Aorta (tissue), 5 donors: ENCODE measurements around the gene ELAVL4. TPM values are rescaled to one million over a fixed set of nuclear protein-coding genes. Genes with fewer than 3 reads are reported as not detected.

Source experiments
- ATAC-seq: fragments of 200-7000 bp; cut with Tn5 transposase; one replicate; pipeline ENCODE4 v1.9.1; 2022; ENCODE audit warnings: moderate library complexity; ENCODE audit not compliant: low FRiP score
- DNase-seq, 2 donors: peaks; one replicate each; pipeline ENCODE4 v3.0.0-alpha.2; 2020
- H3K27ac ChIP-seq, 2 donors: one replicate each; pipeline ENCODE4 v1.5.1; 2013; ENCODE audit warnings: low read length in 2 of 2, mild to moderate bottlenecking in 2 of 2, moderate library complexity in 2 of 2, control low read depth in 1 of 2, inconsistent platforms in 1 of 2, low read depth in 1 of 2
- H3K27me3 ChIP-seq, 2 donors: one replicate each; pipeline ENCODE4 v1.6.1; 2013; ENCODE audit warnings: control low read depth in 1 of 2, low read length in 1 of 2, mild to moderate bottlenecking in 1 of 2, moderate library complexity in 1 of 2; ENCODE audit not compliant: insufficient read depth in 2 of 2, control insufficient read depth in 1 of 2
- H3K36me3 ChIP-seq, 2 donors: one replicate each; pipeline ENCODE4 v1.6.1; 2013; ENCODE audit warnings: control low read depth in 1 of 2, low read length in 1 of 2, mild to moderate bottlenecking in 1 of 2; ENCODE audit not compliant: insufficient read depth in 2 of 2, control insufficient read depth in 1 of 2
- H3K4me1 ChIP-seq, 2 donors: one replicate each; pipeline ENCODE4 v1.6.1; 2013; ENCODE audit warnings: low read length in 2 of 2, control low read depth in 1 of 2, mild to moderate bottlenecking in 1 of 2, moderate library complexity in 1 of 2; ENCODE audit not compliant: insufficient read depth in 2 of 2, control insufficient read depth in 1 of 2
- H3K4me3 ChIP-seq, 2 donors: one replicate each; pipeline ENCODE4 v1.5.1; 2013; ENCODE audit warnings: low read length in 2 of 2, control low read depth in 1 of 2, mild to moderate bottlenecking in 1 of 2
- H3K9me3 ChIP-seq: one replicate; pipeline ENCODE4 v1.6.1; 2013; ENCODE audit warnings: mild to moderate bottlenecking, low read length; ENCODE audit not compliant: control insufficient read depth
- WGBS, 2 donors: extraction: QIAGEN DNeasy Blood & Tissue Kit; methylation state at CpG; one replicate each; pipeline ENCODE4 v1.1.7; 2013; 5-methylcytosine and 5-hydroxymethylcytosine counted together
- intact Hi-C, 2 donors: fragments of 100-400 bp; cut with DNase I; formaldehyde crosslinking; loops; one replicate each; pipeline versions ENCODE4 v1.14.2 to v1.15.0; 2022
- polyA plus RNA-seq, 2 donors: library from polyadenylated mRNA; stranded (reverse); fragments of 200-250 nt; gene quantifications; one replicate each; pipeline ENCODE4 v1.2.3, GENCODE V29; 2013
- total RNA-seq, 2 donors: library from RNA; stranded (reverse); fragmentation: NEBNext Ultra II Directional; extraction: Animal tissue kit (Norgen Biotek cat#: 25700); gene quantifications; one replicate each; pipeline ENCODE4 v1.2.1, GENCODE V29; 2021
- donor health status: healthy with polysubstance abuse.
- donor health status: Bipolar disorder and iron deficiency.
- donor health status: DM: no; HTN: no; CAD: no.
- donor health status: DM: no; HTN: no; CAD: no.
- donor health status: DM: yes; HTN: yes; CAD: no.

ELAVL4 gene
- total and polyA plus RNA-seq, 4 donors: 0.10 to 0.75 (median 0.39) TPM; not detected in 1

DNA sequence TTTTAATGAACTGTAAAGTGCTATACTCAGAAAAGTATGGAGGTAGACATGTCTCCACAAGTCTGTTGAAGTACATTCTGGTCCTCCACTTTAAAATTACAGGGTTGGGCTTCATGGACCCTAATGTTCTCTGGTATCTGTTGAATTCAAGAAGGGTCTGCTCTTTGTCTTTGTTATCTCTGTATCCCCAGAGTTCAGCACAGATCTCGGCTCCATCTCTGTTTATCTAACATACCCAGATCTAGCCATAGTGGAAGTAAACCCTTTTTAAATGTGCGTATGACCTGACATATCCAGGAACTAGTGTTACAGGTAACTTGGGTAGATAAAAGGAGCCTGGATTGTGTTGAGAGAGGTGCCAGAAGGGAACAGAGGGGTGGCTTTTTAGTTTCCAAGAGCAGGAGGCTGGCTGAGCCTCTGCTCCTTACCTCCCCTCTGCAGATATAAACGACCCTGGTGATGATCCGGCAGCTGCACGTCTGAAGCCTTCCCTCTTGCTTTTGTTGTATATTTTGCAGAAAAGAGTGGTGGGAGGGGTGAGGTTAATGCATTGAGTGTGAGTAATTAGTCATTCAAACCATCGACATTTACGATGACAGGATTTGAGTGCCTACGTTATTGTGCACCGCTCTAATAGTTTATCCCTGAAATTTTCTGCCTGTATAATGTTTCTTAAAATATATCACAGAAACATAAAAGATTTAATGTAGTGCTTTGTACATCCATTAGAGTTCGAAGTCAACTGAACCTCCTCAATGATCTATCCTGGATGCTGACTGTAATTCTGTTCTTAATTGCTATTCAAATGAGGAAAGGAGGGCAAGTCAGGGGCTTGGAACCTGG, 30.8 kb downstream of the ELAVL4 start:
- 55 to 61% methylated on average over 10 of the region's 10 CpGs for WGBS, 2 donors
- DNase-seq (no peak), ATAC-seq (no peak)
- H3K4me1 ChIP-seq: no peaks in the 10 kb centered on the region
- no peaks in the 10 kb centered on the region for H3K27me3 ChIP-seq
- no peak overlapping the region for H3K4me3 ChIP-seq
- H3K36me3 ChIP-seq: no peaks in the 10 kb centered on the region
- peaks cover 2% of the 10 kb centered on the region for H3K9me3 ChIP-seq
- intact Hi-C loops: no loop called here
- no peak overlapping the region for H3K27ac ChIP-seq

DNA sequence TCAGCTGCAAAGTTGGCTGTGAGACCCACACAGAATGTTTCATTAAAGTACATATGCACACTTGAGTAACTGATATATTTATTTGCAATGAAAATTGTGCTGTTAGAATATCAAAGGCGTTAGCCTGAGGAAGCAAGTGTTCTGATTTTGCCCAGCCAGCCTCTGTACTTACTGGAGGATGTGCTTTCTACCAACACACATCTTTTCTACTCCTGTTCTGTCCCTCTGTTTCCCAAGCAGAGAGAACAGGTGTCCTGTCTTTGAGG, 31.4 kb downstream of the ELAVL4 start:
- H3K4me1 ChIP-seq: no peaks in the 10 kb centered on the region
- DNase-seq: no peak
- intact Hi-C loops: no loop called here
- peaks cover 2% of the 10 kb centered on the region for H3K9me3 ChIP-seq
- H3K27ac ChIP-seq: no peak overlapping the region
- H3K4me3 ChIP-seq: no peak overlapping the region
- WGBS, 2 donors: 68 to 81% methylated on average over 1 of the region's 1 CpG
- no peaks in the 10 kb centered on the region for H3K27me3 ChIP-seq
- H3K36me3 ChIP-seq: no peaks in the 10 kb centered on the region
- no peak for ATAC-seq

DNA sequence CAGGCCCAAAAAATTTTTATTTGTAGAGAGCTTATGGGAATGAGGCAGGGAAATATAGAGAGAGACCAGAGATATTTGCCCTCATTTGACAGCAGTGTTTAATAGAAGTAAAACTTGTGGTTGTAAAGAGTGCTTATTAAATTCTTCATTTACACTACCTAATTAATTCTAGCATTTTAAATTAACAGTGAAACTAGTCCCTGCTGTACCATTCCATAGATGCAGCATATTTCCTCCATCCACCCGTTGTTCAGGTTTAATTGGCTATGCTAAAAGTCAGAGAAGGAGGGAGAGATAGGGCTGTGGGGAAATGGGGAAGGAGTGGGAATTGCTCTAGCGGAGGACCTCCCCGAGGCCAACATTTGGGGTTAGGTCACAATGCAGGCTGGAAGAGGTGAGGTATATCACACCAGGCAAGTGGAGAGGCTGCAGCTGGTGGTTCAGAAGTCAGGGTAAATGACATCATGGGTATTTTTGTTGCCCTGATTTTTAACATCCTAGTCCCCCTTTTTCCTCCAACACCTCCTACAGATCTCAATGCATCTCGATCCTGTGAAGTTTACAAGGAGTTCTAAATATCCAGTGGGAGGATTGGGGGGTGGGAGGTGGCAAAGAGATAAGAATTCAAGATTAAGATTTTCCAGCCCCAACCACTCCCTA, 38.6 kb downstream of the ELAVL4 start:
- intact Hi-C loops: no loop called here
- Histone ChIP-seq H3K27me3 (no peaks in the 10 kb centered on the region), H3K4me3 (no peak overlapping the region), H3K36me3 (no peaks in the 10 kb centered on the region), H3K4me1 (no peaks in the 10 kb centered on the region), H3K9me3 (no peaks in the 10 kb centered on the region), H3K27ac (no peak overlapping the region)
- ATAC-seq (no peak), DNase-seq (no peak)
- WGBS, 2 donors: 35 to 50% methylated on average over 4 of the region's 4 CpGs

DNA sequence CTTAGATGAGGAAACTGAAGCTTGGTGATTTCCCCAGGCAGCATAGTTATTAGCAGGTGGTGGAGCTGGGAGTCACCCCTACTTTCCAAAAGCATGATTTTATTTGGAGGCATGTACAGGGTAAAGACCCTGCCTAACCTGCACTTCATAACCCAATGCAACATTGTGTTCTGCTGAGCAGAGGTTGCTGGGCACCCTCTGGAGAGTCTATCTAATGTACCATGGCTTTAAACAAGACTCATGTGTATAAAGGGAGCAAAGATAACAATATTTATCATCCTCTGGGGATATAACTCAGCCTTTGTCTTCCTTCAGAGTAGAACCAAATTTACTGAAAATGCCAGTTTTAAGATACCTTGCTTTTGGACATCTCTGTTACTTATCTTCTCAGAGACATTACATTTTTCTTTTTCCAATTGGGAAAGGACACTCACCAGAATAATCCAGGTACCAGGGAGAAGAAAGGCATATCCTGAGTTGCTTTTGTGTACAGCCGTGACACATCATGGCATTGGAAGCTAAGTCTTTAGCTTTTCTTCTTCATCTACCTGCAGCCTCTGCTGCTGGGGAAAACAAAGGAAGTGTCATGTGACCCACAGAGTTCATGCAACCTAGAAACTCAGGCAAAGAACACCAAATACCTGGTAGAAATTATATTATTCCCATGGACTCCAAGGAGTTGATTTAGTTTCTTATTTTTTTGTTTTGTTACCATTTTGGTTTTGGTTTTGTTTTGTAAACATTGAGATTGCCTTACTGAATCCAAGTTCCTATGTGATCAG, 39.6 kb downstream of the ELAVL4 start:
- intact Hi-C loops: no loop called here
- Histone ChIP-seq H3K27ac (no peak overlapping the region), H3K36me3 (no peaks in the 10 kb centered on the region), H3K4me3 (no peak overlapping the region), H3K9me3 (no peaks in the 10 kb centered on the region), H3K27me3 (peaks cover 0 to 2% of the 10 kb centered on the region in 2 donors), H3K4me1 (no peaks in the 10 kb centered on the region)
- 87 to 97% methylated on average over 1 of the region's 1 CpG for WGBS, 2 donors
- DNase-seq (no peak), ATAC-seq (no peak)

DNA sequence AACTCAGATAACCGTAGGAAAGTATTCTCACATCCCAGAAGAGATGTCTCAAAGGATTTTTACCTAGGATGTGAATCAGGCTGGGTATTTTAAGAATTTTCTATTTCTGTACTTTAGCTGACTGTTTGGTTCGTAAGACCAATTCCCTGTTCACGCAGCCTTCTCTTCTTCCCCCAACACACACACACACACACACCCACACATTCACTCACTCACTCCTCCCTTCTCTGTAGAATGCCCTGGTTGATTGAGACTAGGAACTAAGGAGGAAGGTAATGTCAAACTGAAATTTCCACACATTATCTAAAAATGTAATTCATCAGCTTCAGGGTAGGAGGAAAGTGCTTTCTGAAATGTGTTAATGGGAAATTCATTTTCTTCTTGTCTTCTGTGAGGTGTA, 43.5 kb downstream of the ELAVL4 start:
- H3K27me3 ChIP-seq: peaks cover 0 to 2% of the 10 kb centered on the region in 2 donors
- H3K4me1 ChIP-seq: no peaks in the 10 kb centered on the region
- intact Hi-C loops: no loop called here
- H3K4me3 ChIP-seq: no peak overlapping the region
- no peaks in the 10 kb centered on the region for H3K9me3 ChIP-seq
- 29 to 43% methylated on average over 3 of the region's 3 CpGs for WGBS, 2 donors
- H3K36me3 ChIP-seq: no peaks in the 10 kb centered on the region
- ATAC-seq (no peak), DNase-seq (no peak)
- no peak overlapping the region for H3K27ac ChIP-seq

DNA sequence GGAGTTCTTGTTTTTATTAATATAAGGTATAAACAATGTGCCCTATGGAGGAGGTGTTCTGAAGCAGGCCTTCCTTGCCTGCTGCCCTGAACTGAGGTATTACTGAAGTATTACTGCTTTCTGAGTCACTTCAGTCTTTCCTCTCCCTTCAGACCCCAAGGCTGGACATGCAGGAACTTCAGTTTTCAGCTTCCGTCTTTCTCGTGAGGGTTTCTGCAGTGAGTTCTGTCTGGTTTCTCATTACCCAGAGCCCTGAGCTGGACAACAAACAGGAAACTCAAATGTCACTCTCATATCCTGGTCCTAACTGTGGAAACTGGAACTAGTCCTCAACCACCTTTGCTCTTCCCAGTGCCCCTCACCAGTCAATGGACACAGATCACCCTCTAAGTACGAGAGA, 46.8 kb downstream of the ELAVL4 start:
- ATAC-seq (no peak), DNase-seq (no peak)
- intact Hi-C loops: no loop called here
- Histone ChIP-seq H3K4me3 (no peak overlapping the region), H3K27ac (no peak overlapping the region), H3K9me3 (no peaks in the 10 kb centered on the region), H3K36me3 (no peaks in the 10 kb centered on the region), H3K27me3 (peaks cover 0 to 2% of the 10 kb centered on the region in 2 donors), H3K4me1 (no peaks in the 10 kb centered on the region)
- 60 to 61% methylated on average over 3 of the region's 3 CpGs for WGBS, 2 donors

DNA sequence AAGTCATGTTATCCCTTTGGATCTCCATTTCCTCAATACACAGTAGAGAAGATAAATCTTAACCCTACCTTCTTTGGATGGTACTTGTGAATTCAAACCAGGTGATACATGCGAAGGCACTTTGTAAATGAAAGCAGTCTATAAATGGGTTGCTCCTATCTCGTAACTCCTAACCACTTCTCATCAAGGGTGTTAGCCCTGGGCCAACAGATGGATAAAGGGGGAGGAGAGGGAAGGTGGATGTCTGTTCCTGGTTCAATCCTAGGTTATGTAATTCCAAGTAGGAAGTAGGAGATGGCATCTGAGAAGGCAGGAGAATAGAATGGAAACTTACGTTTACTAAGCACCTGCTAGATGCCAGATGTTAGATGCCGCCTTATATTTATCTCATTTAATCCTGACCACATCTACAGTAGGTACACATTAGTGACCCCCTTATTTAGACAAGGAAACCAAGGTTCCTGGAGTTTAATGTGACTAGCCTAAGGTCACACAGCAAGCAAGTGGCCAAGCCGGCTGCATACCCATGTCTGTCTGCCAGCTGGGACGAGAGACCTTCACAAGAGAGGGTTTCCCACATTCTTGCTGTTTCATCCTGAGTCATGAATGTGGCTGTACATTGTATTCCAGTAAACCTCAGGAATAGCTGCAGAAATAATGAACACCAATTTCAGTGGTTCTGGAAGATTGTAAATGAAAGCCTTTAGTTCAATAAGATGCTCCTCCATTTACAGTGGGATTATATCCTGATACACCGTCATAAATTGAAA, 47.7 kb downstream of the ELAVL4 start:
- ATAC-seq (no peak), DNase-seq (no peak)
- Histone ChIP-seq H3K4me3 (no peak overlapping the region), H3K27me3 (peaks cover 0 to 2% of the 10 kb centered on the region in 2 donors), H3K36me3 (no peaks in the 10 kb centered on the region), H3K9me3 (no peaks in the 10 kb centered on the region), H3K4me1 (no peaks in the 10 kb centered on the region), H3K27ac (no peak overlapping the region)
- intact Hi-C loops: no loop called here
- WGBS, 2 donors: 80 to 84% methylated on average over 7 of the region's 7 CpGs

DNA sequence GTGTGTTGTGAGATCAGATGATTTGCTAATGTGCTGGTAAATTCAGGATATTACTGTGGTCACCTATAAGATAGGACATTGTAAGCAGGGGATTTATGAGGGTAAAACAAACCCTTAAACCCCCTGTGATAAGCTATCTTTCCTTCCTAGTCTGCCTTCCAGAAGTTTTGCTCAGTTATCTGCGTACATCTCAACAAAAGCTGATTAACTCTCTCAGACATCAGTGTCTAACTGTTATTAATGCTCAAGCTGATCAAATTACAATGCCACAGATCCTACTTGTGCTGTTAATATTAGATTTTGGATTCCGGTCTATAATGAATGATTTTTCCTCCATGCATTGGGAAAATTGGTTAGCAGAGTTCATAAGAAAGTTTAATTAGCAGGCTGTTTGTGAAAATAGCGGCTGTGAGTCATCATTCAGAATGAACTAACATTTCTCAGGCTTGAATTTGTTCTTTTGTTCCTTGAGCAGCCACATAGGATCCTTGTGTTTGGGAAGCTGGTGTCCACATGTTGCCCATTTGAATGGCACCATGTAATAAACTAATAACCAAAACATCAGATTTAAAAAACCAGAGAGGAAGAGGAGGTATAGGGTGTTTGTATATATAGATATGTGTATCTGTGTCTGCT, 48.7 kb downstream of the ELAVL4 start:
- intact Hi-C loops: no loop called here
- H3K4me1 ChIP-seq: no peaks in the 10 kb centered on the region
- H3K27ac ChIP-seq: no peak overlapping the region
- WGBS, 2 donors: 70 to 72% methylated on average over 3 of the region's 3 CpGs
- ATAC-seq (no peak), DNase-seq (no peak)
- H3K27me3 ChIP-seq: peaks cover 0 to 2% of the 10 kb centered on the region in 2 donors
- no peaks in the 10 kb centered on the region for H3K36me3 ChIP-seq
- no peak overlapping the region for H3K4me3 ChIP-seq
- no peaks in the 10 kb centered on the region for H3K9me3 ChIP-seq
